D721Med (cell line): Measurements from ENCODE around the gene INPP5A.

Experiments used
- DNase-seq: peaks from one replicate; pipeline ENCODE4 v3.0.0; 2011; ENCODE audit warnings: low spot score; ENCODE audit not compliant: insufficient read length
- FAIRE-seq: peaks from 2 replicates; lab custom pipeline; 2011; peaks lifted over from hg19 to GRCh38; lab: Jason Lieb, UNC
- TF ChIP-seq, protein P1 (sequence below): IDR thresholded peaks from 2 replicates; pipeline ENCODE4 v1.5.1; 2012; ENCODE audit warnings: mild to moderate bottlenecking, control low read depth; ENCODE audit not compliant: insufficient read depth; ENCODE audit errors: missing control alignments

INPP5A gene

DNA sequence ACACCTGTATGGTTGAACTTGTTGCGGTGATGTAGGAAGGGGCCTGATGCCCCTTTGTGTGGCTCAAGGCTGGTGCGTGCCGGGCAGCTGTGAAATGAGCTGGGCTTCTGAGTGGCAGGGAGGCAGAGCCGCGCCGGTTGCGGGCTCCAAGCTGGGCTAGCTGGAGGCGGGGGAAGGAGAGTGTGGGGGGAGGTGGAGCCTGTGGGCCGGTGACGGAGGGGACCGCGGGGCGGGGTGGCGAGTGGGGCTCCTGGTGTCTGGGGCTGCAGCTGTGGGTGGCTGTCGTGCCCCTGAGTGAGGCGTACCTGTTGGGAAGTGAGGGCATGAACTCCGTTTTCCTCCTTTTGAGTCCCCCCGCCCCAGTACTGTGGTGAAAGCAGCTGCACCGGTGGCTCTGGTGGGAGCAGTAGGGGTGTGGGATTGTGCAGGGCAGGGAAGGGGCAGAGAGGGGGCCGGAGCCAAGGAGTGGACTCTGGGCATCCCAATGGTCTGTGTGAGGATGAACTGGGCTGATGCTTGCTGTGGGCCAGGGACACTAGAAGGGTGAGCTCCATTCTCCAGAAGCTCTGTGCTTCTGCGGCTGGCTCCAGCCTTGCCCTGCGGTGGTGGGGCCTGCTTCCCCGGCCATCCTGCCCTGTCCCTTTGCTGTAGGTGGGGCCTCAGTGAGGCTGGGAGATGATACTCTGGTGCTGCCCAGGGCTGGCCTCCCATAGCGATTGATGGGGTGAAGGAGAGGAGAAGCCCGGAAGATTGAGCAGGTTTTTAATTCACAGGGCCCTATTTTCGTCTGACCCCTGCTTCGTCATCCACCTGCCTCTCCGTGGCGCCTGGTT is 41.7 kb downstream of the INPP5A start:
- FAIRE-seq, result no peak
- TF ChIP-seq, protein P1, sequence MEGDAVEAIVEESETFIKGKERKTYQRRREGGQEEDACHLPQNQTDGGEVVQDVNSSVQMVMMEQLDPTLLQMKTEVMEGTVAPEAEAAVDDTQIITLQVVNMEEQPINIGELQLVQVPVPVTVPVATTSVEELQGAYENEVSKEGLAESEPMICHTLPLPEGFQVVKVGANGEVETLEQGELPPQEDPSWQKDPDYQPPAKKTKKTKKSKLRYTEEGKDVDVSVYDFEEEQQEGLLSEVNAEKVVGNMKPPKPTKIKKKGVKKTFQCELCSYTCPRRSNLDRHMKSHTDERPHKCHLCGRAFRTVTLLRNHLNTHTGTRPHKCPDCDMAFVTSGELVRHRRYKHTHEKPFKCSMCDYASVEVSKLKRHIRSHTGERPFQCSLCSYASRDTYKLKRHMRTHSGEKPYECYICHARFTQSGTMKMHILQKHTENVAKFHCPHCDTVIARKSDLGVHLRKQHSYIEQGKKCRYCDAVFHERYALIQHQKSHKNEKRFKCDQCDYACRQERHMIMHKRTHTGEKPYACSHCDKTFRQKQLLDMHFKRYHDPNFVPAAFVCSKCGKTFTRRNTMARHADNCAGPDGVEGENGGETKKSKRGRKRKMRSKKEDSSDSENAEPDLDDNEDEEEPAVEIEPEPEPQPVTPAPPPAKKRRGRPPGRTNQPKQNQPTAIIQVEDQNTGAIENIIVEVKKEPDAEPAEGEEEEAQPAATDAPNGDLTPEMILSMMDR, result no peak
- DNase-seq, result no peak

DNA sequence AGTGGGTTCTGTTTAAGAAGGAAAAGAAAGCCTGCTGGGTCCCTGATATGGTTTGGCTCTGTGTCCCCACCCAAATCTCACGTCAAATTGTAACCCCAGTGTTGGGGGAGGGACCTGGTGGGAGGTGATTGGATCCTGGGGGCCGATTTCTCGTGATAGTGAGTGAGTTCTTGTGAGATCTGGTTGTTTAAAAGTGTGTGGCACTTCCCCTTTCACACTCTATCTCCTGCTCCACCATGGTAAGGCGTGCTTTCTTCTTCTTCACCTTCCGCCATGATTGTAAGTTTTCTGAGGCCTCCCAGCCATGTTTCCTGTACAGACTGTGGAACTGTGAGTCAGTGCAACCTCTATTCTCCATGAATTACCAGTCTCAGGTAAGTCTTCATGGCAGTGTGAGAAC is 42.6 kb downstream of the INPP5A start:
- TF ChIP-seq, protein P1, result no peak
- FAIRE-seq (no peak), DNase-seq (no peak)

DNA sequence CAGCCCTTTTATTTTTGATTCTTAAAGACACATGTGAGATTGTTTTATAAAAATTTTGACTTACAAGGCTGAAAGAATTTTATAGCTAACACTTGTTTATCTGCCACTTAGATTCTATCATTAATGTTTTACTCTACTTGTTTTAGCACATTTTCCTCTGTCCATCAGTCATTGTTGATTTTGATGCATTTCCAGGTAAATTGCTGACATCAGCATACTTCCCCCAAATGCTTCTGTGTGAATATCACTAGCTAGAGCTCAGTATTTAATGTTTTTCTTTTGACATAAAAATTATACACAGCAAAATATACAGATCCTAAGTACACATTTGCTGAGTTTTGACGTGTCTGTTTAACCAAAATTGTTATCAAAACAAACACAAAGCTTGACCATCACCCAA is 43.0 kb downstream of the INPP5A start:
- DNase-seq, result no peak
- TF ChIP-seq, protein P1, result no peak
- no peak for FAIRE-seq

DNA sequence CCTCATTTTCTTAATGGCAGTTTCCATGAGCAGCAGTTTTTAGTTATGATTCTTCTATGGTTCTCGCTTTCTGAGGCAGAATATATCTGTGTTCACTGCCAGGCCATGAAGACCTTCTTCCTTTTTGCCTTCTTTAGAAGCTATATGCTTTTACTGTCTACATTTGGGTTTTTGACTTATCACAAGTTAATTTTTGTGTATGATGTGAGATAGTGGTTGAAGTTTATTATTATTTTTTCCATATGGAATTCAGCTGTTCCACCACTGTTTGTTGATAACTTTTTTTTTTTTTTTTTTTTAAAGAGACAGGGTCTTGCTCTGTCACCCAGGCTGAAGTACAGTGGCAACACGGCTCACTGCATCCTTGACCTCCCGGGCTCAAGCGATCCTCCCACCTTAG is 44.5 kb downstream of the INPP5A start:
- FAIRE-seq (no peak), DNase-seq (no peak)
- TF ChIP-seq, protein P1, result no peak

DNA sequence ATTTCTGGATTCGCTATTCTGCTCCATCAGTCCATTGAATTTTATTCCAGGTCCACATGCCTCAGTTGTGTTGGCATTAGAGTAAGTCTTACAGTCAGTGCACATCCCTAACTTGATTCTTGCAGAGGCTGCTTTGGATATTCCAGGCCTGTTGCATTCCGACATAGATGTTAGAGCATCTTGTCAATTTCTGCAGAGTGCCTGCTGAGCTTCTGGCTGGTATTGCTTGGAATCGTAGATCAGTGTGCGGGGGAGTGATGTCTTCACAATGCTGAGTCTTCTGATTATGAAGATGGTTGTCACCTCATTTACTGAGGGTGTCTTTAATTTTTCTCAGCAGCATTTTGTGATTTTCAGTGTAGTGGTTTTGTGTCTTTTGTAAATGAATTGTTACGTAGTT is 45.2 kb downstream of the INPP5A start:
- no peak for FAIRE-seq
- no peak for DNase-seq

DNA sequence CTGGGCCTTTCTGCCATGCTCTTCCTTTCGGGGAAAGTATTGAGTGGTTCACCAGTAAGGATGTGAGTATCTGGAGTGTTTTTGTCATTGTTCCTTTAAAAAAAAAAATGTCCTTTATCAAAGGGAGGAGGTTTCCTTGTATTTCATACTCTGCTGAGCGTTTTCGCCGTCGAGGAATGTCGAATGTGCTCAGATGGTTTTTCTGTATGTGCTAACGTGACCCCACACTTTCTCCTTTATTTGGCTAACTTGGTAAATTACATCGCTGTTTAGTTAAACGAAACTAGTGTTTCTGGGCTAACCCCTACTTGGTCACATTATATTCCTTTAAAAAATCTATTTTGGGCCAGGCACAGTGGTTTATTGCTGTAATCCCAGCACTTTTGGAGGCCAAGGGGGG is 45.9 kb downstream of the INPP5A start:
- no peak for DNase-seq
- TF ChIP-seq, protein P1, result no peak
- FAIRE-seq, result no peak

More for the DNA sequence above, 45.2 kb downstream of the INPP5A start:
- TF ChIP-seq, protein P1, result no peak

DNA sequence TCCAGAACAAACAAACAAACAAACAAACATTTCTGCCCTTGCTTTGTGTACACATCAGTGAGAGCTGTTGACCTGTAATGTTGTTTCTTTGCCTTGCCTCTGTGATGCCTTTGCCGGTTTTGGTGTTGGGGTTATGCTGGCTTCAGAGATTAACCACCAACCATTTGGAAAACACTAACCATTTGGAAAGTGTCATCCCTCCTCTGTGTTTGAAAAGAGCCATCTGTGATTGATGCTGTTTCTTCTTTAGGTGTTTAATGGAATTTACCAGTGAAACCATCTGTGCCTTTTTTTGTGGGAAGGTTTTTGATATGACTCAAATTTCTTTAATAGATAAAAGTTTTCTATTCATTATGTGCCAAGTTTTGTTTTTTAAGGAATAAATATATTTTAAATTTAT is 46.5 kb downstream of the INPP5A start:
- no peak for FAIRE-seq
- TF ChIP-seq, protein P1, result no peak
- DNase-seq, result no peak
